SU-DHL-6 (cell line): ENCODE measurements around the gene ACSS1.

Experiments
- EZH2phosphoT487 ChIP-seq: fragments of 200-600 bp; sonication (generic), shearing (Covaris generic); conservative IDR thresholded peaks from 2 replicates; pipeline ENCODE4 v1.6.1; 2018; ENCODE audit warnings: mild to moderate bottlenecking, antibody characterized with exemption, low read length, moderate library complexity, mixed read lengths
- TF ChIP-seq, protein P1 (sequence below): fragments of 200-600 bp; sonication (generic); IDR thresholded peaks from one replicate; pipeline ENCODE4 v1.5.1; 2017; ENCODE audit warnings: antibody characterized with exemption, mild to moderate bottlenecking, low read length, moderate library complexity; ENCODE audit not compliant: insufficient read depth, poor library complexity, severe bottlenecking

DNA sequence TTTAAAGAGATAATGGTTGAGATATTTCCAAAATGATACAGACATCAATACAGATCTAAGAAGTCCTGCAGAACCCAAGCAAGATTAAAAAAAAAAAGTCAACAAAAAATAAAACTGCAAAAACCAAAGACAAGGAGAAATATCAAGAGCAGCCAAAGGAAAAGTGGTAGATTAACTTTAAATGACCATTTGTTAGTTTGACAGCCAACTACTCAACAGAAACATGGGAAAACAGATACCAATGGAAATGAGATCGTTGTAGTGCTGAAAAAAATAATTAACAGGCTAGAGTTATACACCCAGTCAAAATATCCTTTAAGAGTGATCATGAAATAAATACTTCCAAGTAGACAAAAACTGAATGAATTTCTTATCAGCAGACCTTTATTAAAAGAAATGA lies 54.9 kb downstream of the ACSS1 start:
- TF ChIP-seq, protein P1, sequence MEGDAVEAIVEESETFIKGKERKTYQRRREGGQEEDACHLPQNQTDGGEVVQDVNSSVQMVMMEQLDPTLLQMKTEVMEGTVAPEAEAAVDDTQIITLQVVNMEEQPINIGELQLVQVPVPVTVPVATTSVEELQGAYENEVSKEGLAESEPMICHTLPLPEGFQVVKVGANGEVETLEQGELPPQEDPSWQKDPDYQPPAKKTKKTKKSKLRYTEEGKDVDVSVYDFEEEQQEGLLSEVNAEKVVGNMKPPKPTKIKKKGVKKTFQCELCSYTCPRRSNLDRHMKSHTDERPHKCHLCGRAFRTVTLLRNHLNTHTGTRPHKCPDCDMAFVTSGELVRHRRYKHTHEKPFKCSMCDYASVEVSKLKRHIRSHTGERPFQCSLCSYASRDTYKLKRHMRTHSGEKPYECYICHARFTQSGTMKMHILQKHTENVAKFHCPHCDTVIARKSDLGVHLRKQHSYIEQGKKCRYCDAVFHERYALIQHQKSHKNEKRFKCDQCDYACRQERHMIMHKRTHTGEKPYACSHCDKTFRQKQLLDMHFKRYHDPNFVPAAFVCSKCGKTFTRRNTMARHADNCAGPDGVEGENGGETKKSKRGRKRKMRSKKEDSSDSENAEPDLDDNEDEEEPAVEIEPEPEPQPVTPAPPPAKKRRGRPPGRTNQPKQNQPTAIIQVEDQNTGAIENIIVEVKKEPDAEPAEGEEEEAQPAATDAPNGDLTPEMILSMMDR, result no peak
- TF ChIP-seq EZH2phosphoT487, result no peak
